ENCODE data around the gene NSD1.

DNA sequence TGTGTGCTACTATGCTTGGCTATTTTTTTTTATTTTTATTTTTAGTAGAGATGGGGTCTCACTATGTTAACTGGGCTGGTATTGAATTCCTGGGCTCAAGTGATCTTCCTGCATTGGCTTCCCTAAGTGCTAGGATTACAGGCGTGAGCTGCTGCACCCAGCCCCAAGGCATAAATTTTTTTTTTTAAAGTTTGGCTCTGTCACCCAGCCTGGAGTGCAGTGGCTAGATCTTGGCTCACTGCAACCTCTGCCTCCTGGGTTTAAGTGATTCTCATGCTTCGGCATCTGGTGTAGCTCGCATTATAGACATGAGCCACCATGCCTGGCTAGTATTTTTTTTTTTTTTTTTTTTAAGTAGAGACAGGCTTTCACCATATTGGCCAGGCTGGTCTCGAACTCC is 99.6 kb downstream of the NSD1 start:
- TF ChIP-seq, protein P1, sequence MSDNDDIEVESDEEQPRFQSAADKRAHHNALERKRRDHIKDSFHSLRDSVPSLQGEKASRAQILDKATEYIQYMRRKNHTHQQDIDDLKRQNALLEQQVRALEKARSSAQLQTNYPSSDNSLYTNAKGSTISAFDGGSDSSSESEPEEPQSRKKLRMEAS (IDR thresholded peaks at IDR 0.05) = no peak
- TF ChIP-seq YY1 (IDR thresholded peaks at IDR 0.05; ENCODE audit: low read depth) (no peak), TEAD4 (IDR thresholded peaks at IDR 0.05) (no peak), FOXM1 (IDR thresholded peaks at IDR 0.05; ENCODE audit: borderline replicate concordance, low read depth) (no peak), TCF12 (IDR thresholded peaks at IDR 0.05; ENCODE audit: low read depth) (no peak), TAF1 (IDR thresholded peaks at IDR 0.05; ENCODE audit: low read depth) (no peak), EP300 (IDR thresholded peaks at IDR 0.05; ENCODE audit: borderline replicate concordance) (no peak), ZBTB7A (IDR thresholded peaks at IDR 0.05; ENCODE audit: low read depth) (no peak)
